Endothelial cell of umbilical vein (primary cell): Measurements from ENCODE around the gene GNG2. TPM values are rescaled to one million over a fixed set of nuclear protein-coding genes. Genes with fewer than 3 reads are reported as not detected.

Experiments used
- BruUV-seq: library from RNA; stranded (reverse); fragments of 400-500 nt; replicated peaks from 2 replicates; lab custom pipeline; 2021; lab: Mats Ljungman, UMichigan
- CTCF ChIA-PET: fragments of 300-600, 350-600 bp; sonication (Branson Sonifier 250); formaldehyde crosslinking; loops from one replicate; lab custom pipeline; 2021; ENCODE audit warnings: antibody characterized with exemption, inconsistent platforms; lab: Charles Lee
- POLR2A ChIA-PET: fragments of 300-600, 350-600 bp; sonication (Branson Sonifier 250); formaldehyde crosslinking; loops from one replicate; lab custom pipeline; 2021; ENCODE audit warnings: antibody characterized with exemption, inconsistent platforms; lab: Charles Lee
- DNase-seq: peaks from one replicate; pipeline ENCODE4 v3.0.0-alpha.2; 2011; ENCODE audit warnings: low read depth, low spot score
- FAIRE-seq: peaks from 2 replicates; lab custom pipeline; 2011; peaks lifted over from hg19 to GRCh38; lab: Jason Lieb, UNC
- H2AFZ ChIP-seq: 2 replicates; pipeline ENCODE4 v1.6.0; 2012; ENCODE audit warnings: low read depth, low read length, control low read depth, inconsistent platforms
- H3K27ac ChIP-seq: 2 replicates; pipeline ENCODE4 v1.5.1; 2011; ENCODE audit warnings: low read depth, mild to moderate bottlenecking, control low read depth, low read length, moderate library complexity; ENCODE audit not compliant: insufficient read depth
- H3K27me3 ChIP-seq, 2 experiments: 2 replicates each; pipeline versions ENCODE4 v1.6.0 to v1.6.1; 2011; ENCODE audit warnings: low read length in 2 of 2, mixed read lengths in 1 of 2; ENCODE audit not compliant: control insufficient read depth in 2 of 2, insufficient read depth in 2 of 2
- H3K36me3 ChIP-seq, 2 experiments: 2 replicates in 1 of 2; 3 replicates in 1 of 2; pipeline ENCODE4 v1.5.1; 2011; ENCODE audit warnings: low read length in 2 of 2, mild to moderate bottlenecking in 1 of 2, moderate library complexity in 1 of 2; ENCODE audit not compliant: control insufficient read depth in 2 of 2, insufficient read depth in 2 of 2; ENCODE audit errors: extremely low read depth in 1 of 2
- H3K4me1 ChIP-seq: 3 replicates; pipeline ENCODE4 v1.5.1; 2011; ENCODE audit warnings: mild to moderate bottlenecking, low read length; ENCODE audit not compliant: control insufficient read depth, insufficient read depth; ENCODE audit errors: extremely low read depth
- H3K4me2 ChIP-seq: 2 replicates; pipeline ENCODE4 v1.6.1; 2011; ENCODE audit warnings: low read length, control low read depth, mixed read lengths; ENCODE audit not compliant: insufficient read depth
- H3K4me3 ChIP-seq, 3 experiments: fragments of 200-600 bp in 1 of 3; sonication (generic), shearing (Covaris generic) in 1 of 3; replicated peaks in 1 of 3; 2 replicates each; pipeline ENCODE4 v1.5.1; 2011 to 2016; ENCODE audit warnings: control low read depth in 3 of 3, low read length in 3 of 3, mild to moderate bottlenecking in 2 of 3, inconsistent platforms in 1 of 3, low read depth in 1 of 3, moderate library complexity in 1 of 3; ENCODE audit not compliant: insufficient read depth in 1 of 3
- H3K79me2 ChIP-seq: 2 replicates; pipeline ENCODE4 v1.6.0; 2012; ENCODE audit warnings: low read length, inconsistent platforms; ENCODE audit not compliant: control insufficient read depth, insufficient read depth
- H3K9ac ChIP-seq: replicated peaks from 2 replicates; pipeline ENCODE3; 2011; ENCODE audit warnings: low read length, control low read depth; ENCODE audit not compliant: insufficient read depth; ENCODE audit errors: extremely low read depth
- H3K9me1 ChIP-seq: replicated peaks from 3 replicates; pipeline ENCODE4 v1.6.0; 2011; ENCODE audit warnings: mild to moderate bottlenecking, low read length; ENCODE audit not compliant: control insufficient read depth, insufficient read depth; ENCODE audit errors: extremely low read depth
- H3K9me3 ChIP-seq: replicated peaks from 2 replicates; pipeline ENCODE4 v1.5.1; 2012; ENCODE audit warnings: low read length, inconsistent platforms; ENCODE audit not compliant: control insufficient read depth, insufficient read depth
- H4K20me1 ChIP-seq: replicated peaks from 2 replicates; pipeline ENCODE3; 2011; ENCODE audit warnings: mild to moderate bottlenecking, low read length; ENCODE audit not compliant: control insufficient read depth, insufficient read depth; ENCODE audit errors: extremely low read depth
- CTCF ChIP-seq, 2 donors: IDR thresholded peaks; 1 replicate in 1 of 2; 2 replicates in 1 of 2; pipeline ENCODE4 v1.5.1; 2011; ENCODE audit warnings: low read length in 2 of 2, mild to moderate bottlenecking in 2 of 2, moderate library complexity in 2 of 2, control low read depth in 1 of 2, inconsistent platforms in 1 of 2, low read depth in 1 of 2; ENCODE audit not compliant: insufficient read depth in 1 of 2; ENCODE audit errors: extremely low read depth in 1 of 2
- EZH2 ChIP-seq: IDR thresholded peaks from 2 replicates; pipeline ENCODE4 v1.6.1; 2012; ENCODE audit warnings: borderline replicate concordance, low read depth, mild to moderate bottlenecking, moderate library complexity, low read length, inconsistent platforms; ENCODE audit not compliant: severe bottlenecking
- FOS ChIP-seq: IDR thresholded peaks from 2 replicates; pipeline ENCODE4 v1.6.1; 2011; ENCODE audit warnings: mild to moderate bottlenecking, low read length, moderate library complexity, borderline replicate concordance; ENCODE audit not compliant: insufficient read depth
- GATA2 ChIP-seq: IDR thresholded peaks from 2 replicates; pipeline ENCODE4 v1.7.0; 2011; ENCODE audit warnings: low read depth, mild to moderate bottlenecking, moderate library complexity, mixed read lengths, low read length; ENCODE audit not compliant: insufficient read length, insufficient read depth
- JUN ChIP-seq: IDR thresholded peaks from 2 replicates; pipeline ENCODE4 v1.6.1; 2011; ENCODE audit warnings: borderline replicate concordance, low read depth; ENCODE audit not compliant: insufficient read length, insufficient read depth
- MYC ChIP-seq: IDR thresholded peaks from one replicate; pipeline ENCODE4 v1.6.1; 2011; ENCODE audit warnings: mild to moderate bottlenecking, low read depth, low read length
- POLR2A ChIP-seq: IDR thresholded peaks from 2 replicates; pipeline ENCODE4 v1.6.1; 2012; ENCODE audit warnings: low read depth, mild to moderate bottlenecking, control low read depth, low read length
- POLR2AphosphoS5 ChIP-seq: IDR thresholded peaks from 2 replicates; pipeline ENCODE4 v1.6.1; 2012; ENCODE audit warnings: low read depth, mild to moderate bottlenecking, control low read depth, low read length, moderate library complexity; ENCODE audit not compliant: insufficient read depth
- dilution Hi-C: fragments of 300-500 bp; cut with MboI; formaldehyde crosslinking; loops from one replicate; pipeline ENCODE4 v1.15.0; 2019; ENCODE audit warnings: low sequenced_read_pairs; ENCODE audit not compliant: extremely low pct_ligation_motif_present
- intact Hi-C: fragments of 100-400 bp; cut with micrococcal nuclease; formaldehyde crosslinking; loops from one replicate; pipeline ENCODE4 v1.10.0; 2022
- polyA plus RNA-seq, 4 experiments: library from polyadenylated mRNA; depleted of rRNA in 3 of 4; stranded (reverse) in 3 of 4; unstranded in 1 of 4; fragments of >200 nt; gene quantifications; 2 replicates each; pipeline versions ENCODE4 v1.2.1 to v1.2.3, GENCODE V29; 2011 to 2012; ENCODE audit warnings: missing spikeins in 1 of 4
- total RNA-seq: library from RNA; stranded (reverse); gene quantifications from 2 replicates; pipeline ENCODE4 v1.2.3, GENCODE V29; 2021
- TF ChIP-seq, protein P1 (sequence below): IDR thresholded peaks from 2 replicates; pipeline ENCODE4 v1.6.1; 2011; ENCODE audit not compliant: insufficient read depth, insufficient read length

GNG2 gene
- total and polyA plus RNA-seq, 2 donors (not counting 3 experiments of a cell fraction or from before 2014, with no cell fraction given): not detected

DNA sequence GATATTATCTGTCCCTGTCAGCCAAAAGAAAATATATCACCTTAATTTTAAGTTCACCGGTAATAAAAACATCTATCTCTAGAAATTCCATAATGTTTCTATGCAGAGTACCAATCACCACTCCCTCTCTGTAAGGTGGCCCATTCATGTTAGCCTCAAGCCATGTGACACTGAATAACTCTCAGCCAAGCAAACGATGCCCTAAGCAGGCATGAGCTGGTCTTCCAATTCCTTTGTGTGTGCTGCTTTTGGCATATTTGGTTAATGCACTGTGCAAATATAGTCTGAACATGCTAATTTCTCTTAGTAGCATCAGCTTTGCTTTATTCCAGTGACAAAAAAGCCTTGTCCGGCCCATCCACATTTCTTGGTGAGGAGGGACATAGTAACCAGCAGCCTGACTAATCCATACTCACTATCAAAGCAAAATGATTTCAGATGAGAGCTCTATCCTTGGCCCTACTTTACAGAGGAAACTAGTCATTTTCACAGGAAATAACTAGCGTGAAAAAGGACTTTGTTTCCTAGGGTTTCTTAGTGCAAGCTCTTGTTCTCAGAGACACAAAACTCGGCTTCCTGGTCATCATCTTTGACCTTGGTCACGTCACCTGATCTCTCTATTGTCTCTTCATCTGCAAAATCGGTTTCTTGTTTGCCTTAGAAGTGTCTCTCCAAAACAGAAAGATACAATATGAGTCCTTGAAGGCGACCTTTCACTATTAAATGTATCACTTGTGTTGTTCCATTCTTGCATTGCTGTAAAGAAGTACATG lies 69.7 kb downstream of the GNG2 start:
- Histone ChIP-seq H3K27me3 (peaks cover 0 to 7% of the 10 kb centered on the region in 2 experiments), H3K4me3 (no peak overlapping the region), H3K9me3 (no peaks in the 10 kb centered on the region), H3K4me2 (peak overlapping the region; percentile 22), H3K36me3 (no peaks in the 10 kb centered on the region), H3K27ac (no peak overlapping the region), H3K9me1 (no peaks in the 10 kb centered on the region), H2AFZ (peak overlapping the region; percentile 31), H4K20me1 (no peaks in the 10 kb centered on the region), H3K4me1 (peaks cover 9% of the 10 kb centered on the region), H3K79me2 (no peaks in the 10 kb centered on the region), H3K9ac (no peak overlapping the region)
- POLR2A ChIA-PET: no interaction called here
- peak; percentile 29 for DNase-seq
- TF ChIP-seq FOS (peak; percentile 58), GATA2 (peak; percentile 30), JUN (no peak)
- CTCF ChIA-PET: interaction anchor here (0.7 to 1.0 kb wide), 2 partner anchors 9 to 21 kb away, joined by 3 to 4 read pairs; no protein-coding TSS in a partner anchor
- FAIRE-seq: peak; percentile 78
- BruUV-seq: no TSS peak
- dilution Hi-C loops: no loop called here
- intact Hi-C loops: no loop called here

GRCh38 chr14:51931308-51931707 lies 70.9 kb downstream of the GNG2 start:
- BruUV-seq: no TSS peak
- Histone ChIP-seq H3K27ac (no peak overlapping the region), H3K9ac (no peak overlapping the region), H3K36me3 (no peaks in the 10 kb centered on the region), H2AFZ (no peak overlapping the region), H3K9me3 (no peaks in the 10 kb centered on the region), H3K27me3 (peaks cover 2 to 12% of the 10 kb centered on the region in 2 experiments), H4K20me1 (no peaks in the 10 kb centered on the region), H3K4me1 (peaks cover 9% of the 10 kb centered on the region), H3K4me2 (no peak overlapping the region), H3K9me1 (no peaks in the 10 kb centered on the region), H3K4me3 (no peak overlapping the region), H3K79me2 (no peaks in the 10 kb centered on the region)
- DNase-seq (no peak), FAIRE-seq (no peak)
- POLR2A ChIA-PET: no interaction called here
- CTCF ChIA-PET: no interaction called here
- dilution Hi-C loops (no loop called here), intact Hi-C loops (no loop called here)
- TF ChIP-seq FOS (no peak), MYC (no peak), GATA2 (no peak), POLR2AphosphoS5 (no peak), JUN (no peak), EZH2 (no peak), CTCF (IDR thresholded peaks at IDR 0.05; ENCODE audit: extremely low read depth in 1 of 2, insufficient read depth in 1 of 2, low read depth in 1 of 2, low read length in 2 of 2) (no peak), POLR2A (no peak)
- TF ChIP-seq, protein P1, sequence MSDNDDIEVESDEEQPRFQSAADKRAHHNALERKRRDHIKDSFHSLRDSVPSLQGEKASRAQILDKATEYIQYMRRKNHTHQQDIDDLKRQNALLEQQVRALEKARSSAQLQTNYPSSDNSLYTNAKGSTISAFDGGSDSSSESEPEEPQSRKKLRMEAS: no peak
